GM19193 (cell line): ENCODE measurements around the gene CEND1.

ENCODE experiments used
- POLR2A ChIP-seq: IDR thresholded peaks from 4 replicates; pipeline ENCODE4 v1.6.1; 2011; ENCODE audit not compliant: insufficient read depth, insufficient read length; ENCODE audit errors: extremely low read depth

Gene CEND1

GRCh38 chr11:789943-790342 is at the start of gene CEND1:
CEND1 (minus strand) TSS chr11:790090; CDS start chr11:788576, 1,514 bp downstream.
- TF ChIP-seq POLR2A = no peak

- no peak for TF ChIP-seq POLR2A
Measured at GRCh38 chr11:839280-839623, 49.4 kb upstream of the CEND1 start.

- TF ChIP-seq POLR2A = no peak
Measured at GRCh38 chr11:838441-839279, 48.8 kb upstream of the CEND1 start.

- TF ChIP-seq POLR2A = no peak
Measured at GRCh38 chr11:837990-838307, 48.1 kb upstream of the CEND1 start.

GRCh38 chr11:837189-837989 is 47.5 kb upstream of the CEND1 start:
- TF ChIP-seq POLR2A = peak; percentile 24

GRCh38 chr11:836700-837099 is 46.8 kb upstream of the CEND1 start:
- TF ChIP-seq POLR2A = no peak

GRCh38 chr11:836274-836673 is 46.4 kb upstream of the CEND1 start:
- TF ChIP-seq POLR2A = no peak

GRCh38 chr11:834371-835316 is 44.8 kb upstream of the CEND1 start:
- no peak for TF ChIP-seq POLR2A

GRCh38 chr11:833849-834311 is 44.0 kb upstream of the CEND1 start:
- TF ChIP-seq POLR2A = no peak

GRCh38 chr11:833114-833791 is 43.4 kb upstream of the CEND1 start:
- TF ChIP-seq POLR2A = no peak

- TF ChIP-seq POLR2A = no peak
Measured at GRCh38 chr11:832529-833113, 42.7 kb upstream of the CEND1 start, which contains the start of gene CD151. CD151 (plus strand) TSS chr11:832952; CDS start chr11:836070, 3,118 bp downstream.

- TF ChIP-seq POLR2A = no peak
Measured at GRCh38 chr11:831961-832528, 42.2 kb upstream of the CEND1 start.

GRCh38 chr11:831118-831864 is 41.4 kb upstream of the CEND1 start:
- TF ChIP-seq POLR2A = no peak

GRCh38 chr11:830295-831117 is 40.6 kb upstream of the CEND1 start:
- no peak for TF ChIP-seq POLR2A
